Ovary (tissue), 3 donors: ENCODE data around the gene SLC24A4.

Experiments used
- CTCF ChIP-seq, 3 donors: fragments of 450-650 bp in 2 of 3; fragments of 200-600 bp in 1 of 3; IDR thresholded peaks; one replicate each; pipeline versions ENCODE4 v1.5.1 to v1.8.0; 2016 to 2022; ENCODE audit warnings: antibody characterized with exemption in 3 of 3, mild to moderate bottlenecking in 1 of 3
- POLR2A ChIP-seq: fragments of 450-650 bp; IDR thresholded peaks from one replicate; pipeline ENCODE4 v1.6.1; 2017; ENCODE audit warnings: antibody characterized with exemption, mild to moderate bottlenecking, moderate library complexity
- donor health status: DM: no; HTN: no; CAD: no.

GRCh38 chr14:92515546-92516343, 192.8 kb downstream of the SLC24A4 start:
- TF ChIP-seq CTCF (IDR thresholded peaks at IDR 0.05): no peak
- no peak for TF ChIP-seq POLR2A
